Measurements from ENCODE around the gene MMP25.
A peak's percentile ranks its signal among the peaks of the same experiment; 100 is the strongest.

Gene MMP25

GRCh38 chr16:3059723-3060242 lies 13.4 kb downstream of the MMP25 start:
- no peak for DNase-seq
- intact Hi-C loops (cut with DNase I; ENCODE audit: low total_unique reads) = loop anchor here (5.0 kb wide), 2 partner anchors 63 to 108 kb away; no protein-coding TSS in a partner anchor
- Histone ChIP-seq H3K9me3 (no peaks in the 10 kb centered on the region), H3K4me1 (peaks cover 0 to 24% (median 20%) of the 10 kb centered on the region in 4 donors), H3K27me3 (peaks cover 0 to 11% of the 10 kb centered on the region in 2 donors), H3K4me3 (peak overlapping the region; percentile 56 to 73), H3K36me3 (no peaks in the 10 kb centered on the region), H3K27ac (peak overlapping the region; percentile 52 to 55)
- TF ChIP-seq CTCF (IDR thresholded peaks at IDR 0.05) = no peak

- H3K4me3 ChIP-seq = no peak overlapping the region
- H3K27me3 ChIP-seq = peaks cover 0 to 11% of the 10 kb centered on the region in 2 donors
- DNase-seq = no peak
- H3K4me1 ChIP-seq = peaks cover 0 to 32% (median 25%) of the 10 kb centered on the region in 4 donors
- intact Hi-C loops (cut with DNase I; ENCODE audit: low total_unique reads) = loop anchor here (5.0 kb wide), 1 partner anchor 107 kb away; no protein-coding TSS in a partner anchor
- no peaks in the 10 kb centered on the region for H3K36me3 ChIP-seq
- no peak overlapping the region for H3K27ac ChIP-seq
- TF ChIP-seq CTCF (IDR thresholded peaks at IDR 0.05) = no peak
- H3K9me3 ChIP-seq = no peaks in the 10 kb centered on the region
Observed at GRCh38 chr16:3060339-3061127, 14.2 kb downstream of the MMP25 start.

GRCh38 chr16:3062553-3062952 lies 16.2 kb downstream of the MMP25 start:
- Histone ChIP-seq H3K27me3 (peaks cover 0 to 11% of the 10 kb centered on the region in 2 donors), H3K4me1 (peaks cover 0 to 35% (median 27%) of the 10 kb centered on the region in 4 donors), H3K4me3 (no peak overlapping the region), H3K27ac (no peak overlapping the region), H3K9me3 (no peaks in the 10 kb centered on the region), H3K36me3 (no peaks in the 10 kb centered on the region)
- no peak for TF ChIP-seq CTCF (IDR thresholded peaks at IDR 0.05)
- intact Hi-C loops (cut with DNase I; ENCODE audit: low total_unique reads) = loop anchor here (5.0 kb wide), 1 partner anchor 105 kb away; no protein-coding TSS in a partner anchor
- DNase-seq = no peak

GRCh38 chr16:3063625-3064386 lies 17.4 kb downstream of the MMP25 start:
- no peak for DNase-seq

More at GRCh38 chr16:3063625-3064386, 17.4 kb downstream of the MMP25 start:
- H3K4me3 ChIP-seq = no peak overlapping the region
- H3K4me1 ChIP-seq = peaks cover 0 to 24% (median 19%) of the 10 kb centered on the region in 4 donors
- H3K9me3 ChIP-seq = no peaks in the 10 kb centered on the region
- peaks cover 0 to 3% of the 10 kb centered on the region in 2 donors for H3K27me3 ChIP-seq
- no peaks in the 10 kb centered on the region for H3K36me3 ChIP-seq
- no peak overlapping the region for H3K27ac ChIP-seq
- TF ChIP-seq CTCF (IDR thresholded peaks at IDR 0.05) = no peak
- intact Hi-C loops (cut with DNase I; ENCODE audit: low total_unique reads) = loop anchor here (5.0 kb wide), 1 partner anchor 103 kb away; no protein-coding TSS in a partner anchor
